H9 (cell line): ENCODE data around the gene NECTIN4. TPM values are rescaled to one million over a fixed set of nuclear protein-coding genes. Genes with fewer than 3 reads are reported as not detected.

Experiments
- DNase-seq: peaks from one replicate; pipeline ENCODE4 v3.0.0-alpha.2; 2017
- H2AFZ ChIP-seq: one replicate; pipeline ENCODE4 v1.6.1; 2013; ENCODE audit warnings: mild to moderate bottlenecking, low read length, control low read depth, moderate library complexity
- H2AK5ac ChIP-seq: 2 replicates; pipeline ENCODE4 v1.6.1; 2013; ENCODE audit warnings: low read length, control low read depth, mixed read lengths; ENCODE audit not compliant: insufficient read length
- H2BK120ac ChIP-seq: one replicate; pipeline ENCODE4 v1.6.1; 2013; ENCODE audit warnings: low read depth, mild to moderate bottlenecking, low read length, control low read depth, inconsistent platforms; ENCODE audit not compliant: poor library complexity, severe bottlenecking
- H2BK12ac ChIP-seq: 2 replicates; pipeline ENCODE4 v1.6.1; 2013; ENCODE audit warnings: low read length, control low read depth, mixed read lengths, low read depth; ENCODE audit not compliant: insufficient read length
- H2BK15ac ChIP-seq: 2 replicates; pipeline ENCODE4 v1.6.1; 2013; ENCODE audit warnings: low read depth, low read length, control low read depth
- H2BK20ac ChIP-seq: one replicate; pipeline ENCODE4 v1.6.1; 2013; ENCODE audit warnings: low read depth, mild to moderate bottlenecking, low read length, control low read depth, inconsistent platforms; ENCODE audit not compliant: poor library complexity, severe bottlenecking
- H2BK5ac ChIP-seq: 2 replicates; pipeline ENCODE4 v1.6.1; 2013; ENCODE audit warnings: low read length, control low read depth, mixed read lengths; ENCODE audit not compliant: insufficient read length
- H3K14ac ChIP-seq: 2 replicates; pipeline ENCODE4 v1.6.1; 2013; ENCODE audit warnings: low read length, control low read depth; ENCODE audit not compliant: insufficient read depth
- H3K18ac ChIP-seq: 2 replicates; pipeline ENCODE4 v1.6.1; 2013; ENCODE audit warnings: low read depth, mild to moderate bottlenecking, mixed read lengths, low read length, control low read depth; ENCODE audit not compliant: insufficient read length
- H3K23ac ChIP-seq: 2 replicates; pipeline ENCODE4 v1.6.1; 2013; ENCODE audit warnings: low read length, control low read depth, mixed read lengths, low read depth; ENCODE audit not compliant: insufficient read length
- H3K23me2 ChIP-seq: 2 replicates; pipeline ENCODE4 v1.6.1; 2013; ENCODE audit warnings: low read depth, mild to moderate bottlenecking, mixed read lengths, low read length, control low read depth; ENCODE audit not compliant: insufficient read length, poor library complexity, severe bottlenecking
- H3K27ac ChIP-seq: 2 replicates; pipeline ENCODE4 v1.5.1; 2013; ENCODE audit warnings: low read length, control low read depth, mixed read lengths, low read depth; ENCODE audit not compliant: insufficient read length
- H3K27me3 ChIP-seq: 2 replicates; pipeline ENCODE4 v1.6.1; 2013; ENCODE audit warnings: low read length, control low read depth, inconsistent platforms; ENCODE audit not compliant: insufficient read depth
- H3K4ac ChIP-seq: 2 replicates; pipeline ENCODE4 v1.6.1; 2013; ENCODE audit warnings: low read depth, mild to moderate bottlenecking, control low read depth, inconsistent platforms, low read length, moderate library complexity
- H3K4me1 ChIP-seq: 2 replicates; pipeline ENCODE4 v1.6.1; 2013; ENCODE audit warnings: low read length, control low read depth, inconsistent platforms; ENCODE audit not compliant: insufficient read depth
- H3K4me2 ChIP-seq: 2 replicates; pipeline ENCODE4 v1.6.1; 2013; ENCODE audit warnings: low read length, control low read depth, mixed read lengths; ENCODE audit not compliant: insufficient read length, insufficient read depth
- H3K56ac ChIP-seq: 2 replicates; pipeline ENCODE4 v1.6.1; 2013; ENCODE audit warnings: low read depth, mild to moderate bottlenecking, mixed read lengths, low read length, control low read depth; ENCODE audit not compliant: insufficient read length
- H3K79me1 ChIP-seq: 2 replicates; pipeline ENCODE4 v1.6.1; 2013; ENCODE audit warnings: low read depth, mild to moderate bottlenecking, moderate library complexity, low read length, control low read depth, inconsistent platforms; ENCODE audit not compliant: insufficient read depth, poor library complexity, severe bottlenecking
- H3K79me2 ChIP-seq: 2 replicates; pipeline ENCODE4 v1.6.1; 2013; ENCODE audit warnings: low read length, control low read depth, inconsistent platforms; ENCODE audit not compliant: insufficient read depth
- H3K9ac ChIP-seq: 2 replicates; pipeline ENCODE4 v1.6.1; 2013; ENCODE audit warnings: low read length, control low read depth, mixed read lengths; ENCODE audit not compliant: insufficient read length; ENCODE audit errors: extremely low read depth
- H3K9me3 ChIP-seq: one replicate; pipeline ENCODE4 v1.6.1; 2013; ENCODE audit warnings: low read depth, low read length, inconsistent platforms; ENCODE audit not compliant: control insufficient read depth
- H3T11ph ChIP-seq: one replicate; pipeline ENCODE4 v1.6.1; 2013; ENCODE audit warnings: mild to moderate bottlenecking, low read length, control low read depth, inconsistent platforms
- H4K20me1 ChIP-seq: one replicate; pipeline ENCODE4 v1.6.1; 2013; ENCODE audit not compliant: control insufficient read depth, insufficient read length, insufficient read depth
- H4K5ac ChIP-seq: 2 replicates; pipeline ENCODE4 v1.6.1; 2013; ENCODE audit warnings: low read depth, mild to moderate bottlenecking, mixed read lengths, low read length, control low read depth; ENCODE audit not compliant: insufficient read length
- H4K8ac ChIP-seq: replicated peaks from 2 replicates; pipeline ENCODE4 v1.6.1; 2013; ENCODE audit warnings: low read length, control low read depth, mixed read lengths, low read depth; ENCODE audit not compliant: insufficient read length
- H4K91ac ChIP-seq: 2 replicates; pipeline ENCODE4 v1.6.1; 2013; ENCODE audit warnings: low read depth, mild to moderate bottlenecking, moderate library complexity, mixed read lengths, low read length, control low read depth; ENCODE audit not compliant: insufficient read length
- H3K27ac Mint-ChIP-seq, 3 experiments: 2 replicates in 2 of 3; 3 replicates in 1 of 3; pipeline ENCODE4 v1.8.0; 2020 to 2021; ENCODE audit warnings: mixed read lengths in 3 of 3, mild to moderate bottlenecking in 1 of 3, moderate library complexity in 1 of 3
- H3K27me3 Mint-ChIP-seq: 2 replicates; pipeline ENCODE4 v1.8.0; 2021; ENCODE audit warnings: low read depth, mild to moderate bottlenecking, moderate library complexity, mixed read lengths
- H3K36me3 Mint-ChIP-seq, 3 experiments: 2 replicates in 2 of 3; 3 replicates in 1 of 3; pipeline ENCODE4 v1.8.0; 2020 to 2021; ENCODE audit warnings: low read depth in 3 of 3, mixed read lengths in 3 of 3; ENCODE audit not compliant: insufficient read depth in 1 of 3
- H3K4me1 Mint-ChIP-seq, 2 experiments: 2 replicates each; pipeline ENCODE4 v1.8.0; 2020; ENCODE audit warnings: mixed read lengths in 2 of 2
- H3K4me3 Mint-ChIP-seq, 2 experiments: 2 replicates in 1 of 2; 3 replicates in 1 of 2; pipeline ENCODE4 v1.8.0; 2020 to 2021; ENCODE audit warnings: mild to moderate bottlenecking in 2 of 2, mixed read lengths in 2 of 2, moderate library complexity in 1 of 2
- H3K9me3 Mint-ChIP-seq, 2 experiments: 2 replicates in 1 of 2; 3 replicates in 1 of 2; pipeline ENCODE4 v1.8.0; 2020; ENCODE audit warnings: mild to moderate bottlenecking in 2 of 2, mixed read lengths in 2 of 2, moderate library complexity in 1 of 2
- WGBS: extraction: QIAGEN DNeasy Blood & Tissue Kit; methylation state at CpG from one replicate; pipeline ENCODE4 v1.1.7; 2013; ENCODE audit warnings: missing lambda C conversion rate, low lambda C conversion rate, mixed read lengths; ENCODE audit not compliant: insufficient read length; ENCODE audit errors: extremely low coverage; 5-methylcytosine and 5-hydroxymethylcytosine counted together
- total RNA-seq: library from RNA; stranded (reverse); gene quantifications from 2 replicates; pipeline ENCODE4 v1.2.1, GENCODE V29; 2021
- TF ChIP-seq, protein P1 (sequence below): fragments of 200-600 bp; sonication (generic); conservative IDR thresholded peaks from 3 replicates; pipeline ENCODE4 v1.8.0; 2021; ENCODE audit warnings: antibody characterized with exemption, mild to moderate bottlenecking

The NECTIN4 gene
- total RNA-seq, 1 experiment from 2014 or later: 0.33 TPM

DNA sequence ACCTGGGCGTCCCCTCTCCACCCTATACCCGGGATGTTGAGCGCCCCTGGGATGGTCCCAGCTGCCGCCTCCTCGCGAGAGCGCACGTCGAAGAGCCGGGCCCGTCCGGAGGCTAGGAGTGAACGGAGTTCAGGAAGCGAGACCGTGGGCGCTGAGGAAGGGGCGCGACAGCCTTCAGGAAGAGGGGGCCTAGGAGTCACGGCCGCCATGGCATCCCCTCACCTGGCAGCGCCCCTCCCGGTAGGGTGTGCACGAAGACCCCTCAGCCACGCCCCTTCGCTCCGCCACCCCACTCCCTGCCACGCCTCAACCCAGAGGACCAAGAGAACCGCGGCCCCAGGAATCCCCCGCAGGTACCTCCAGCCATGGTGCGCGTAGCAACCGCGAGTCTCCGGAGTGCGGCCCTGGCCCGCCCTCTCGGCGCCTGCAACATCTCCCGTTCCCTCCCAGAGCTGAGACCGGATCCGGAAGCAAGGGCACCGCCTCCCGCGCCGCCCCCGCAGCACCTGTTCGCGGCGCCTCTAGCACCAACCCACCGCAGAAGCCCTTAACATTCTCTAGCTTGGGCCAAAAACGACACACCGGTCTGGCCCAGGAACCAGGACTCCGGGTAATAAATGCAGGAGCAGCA is 50.7 kb downstream of the NECTIN4 start, which contains the start of gene TSTD1:
TSTD1 (minus strand) TSS at position 442 of the 631 bp plus-strand sequence; CDS start at position 367, 75 bp downstream.
- DNase-seq: peak; percentile 87
- H3K27ac ChIP-seq: no peak within 1 kb of the TSS
- no peaks in the 10 kb centered on the region for H3K79me1 ChIP-seq
- H3K4me1 Mint-ChIP-seq: peaks cover 19 to 36% of the 10 kb centered on the region in 2 experiments
- H2AFZ ChIP-seq: no peak within 1 kb of the TSS
- H2AK5ac ChIP-seq: no peak within 1 kb of the TSS
- no peak within 1 kb of the TSS for H2BK120ac ChIP-seq
- H4K20me1 ChIP-seq: no peaks in the 10 kb centered on the region
- peaks cover 32 to 49% (median 40%) of the 10 kb centered on the region in 3 experiments; a peak in 6 of 7 replicates for H3K36me3 Mint-ChIP-seq
- H4K91ac ChIP-seq: no peak within 1 kb of the TSS
- no peak within 1 kb of the TSS for H4K8ac ChIP-seq
- H3K79me2 ChIP-seq: no peaks in the 10 kb centered on the region; the same call in 1 of the 2 replicates
- no peak within 1 kb of the TSS for H2BK5ac ChIP-seq
- peak within 1 kb of the TSS; percentile 6; the same call in 1 of the 2 replicates for H3K14ac ChIP-seq
- no peaks in the 10 kb centered on the region for H3K27me3 ChIP-seq
- H4K5ac ChIP-seq: no peak within 1 kb of the TSS
- H3K4ac ChIP-seq: no peak within 1 kb of the TSS
- peak within 1 kb of the TSS; percentile 94 to 97 (median 94); a peak in 6 of 7 replicates for H3K27ac Mint-ChIP-seq
- H3K18ac ChIP-seq: no peak within 1 kb of the TSS
- no peak within 1 kb of the TSS for H2BK15ac ChIP-seq
- WGBS: no CpG with 5 or more reads among the region's 54 CpGs
- H3K56ac ChIP-seq: no peak within 1 kb of the TSS
- H3T11ph ChIP-seq: no peak within 1 kb of the TSS
- no peaks in the 10 kb centered on the region for H3K9me3 ChIP-seq
- no peak within 1 kb of the TSS for H3K23ac ChIP-seq
- H3K4me1 ChIP-seq: peaks cover 2% of the 10 kb centered on the region
- peak within 1 kb of the TSS; percentile 16 for H3K9ac ChIP-seq
- H3K4me3 Mint-ChIP-seq: peak within 1 kb of the TSS; percentile 88 to 91
- H2BK20ac ChIP-seq: no peak within 1 kb of the TSS
- H3K9me3 Mint-ChIP-seq: no peaks in the 10 kb centered on the region; a peak in 1 of 5 replicates
- peak within 1 kb of the TSS; percentile 54 for H3K4me2 ChIP-seq
- H2BK12ac ChIP-seq: no peak within 1 kb of the TSS
- peaks cover 7% of the 10 kb centered on the region for H3K23me2 ChIP-seq
- no peaks in the 10 kb centered on the region; the same call in 1 of the 2 replicates for H3K27me3 Mint-ChIP-seq
- TF ChIP-seq, protein P1, sequence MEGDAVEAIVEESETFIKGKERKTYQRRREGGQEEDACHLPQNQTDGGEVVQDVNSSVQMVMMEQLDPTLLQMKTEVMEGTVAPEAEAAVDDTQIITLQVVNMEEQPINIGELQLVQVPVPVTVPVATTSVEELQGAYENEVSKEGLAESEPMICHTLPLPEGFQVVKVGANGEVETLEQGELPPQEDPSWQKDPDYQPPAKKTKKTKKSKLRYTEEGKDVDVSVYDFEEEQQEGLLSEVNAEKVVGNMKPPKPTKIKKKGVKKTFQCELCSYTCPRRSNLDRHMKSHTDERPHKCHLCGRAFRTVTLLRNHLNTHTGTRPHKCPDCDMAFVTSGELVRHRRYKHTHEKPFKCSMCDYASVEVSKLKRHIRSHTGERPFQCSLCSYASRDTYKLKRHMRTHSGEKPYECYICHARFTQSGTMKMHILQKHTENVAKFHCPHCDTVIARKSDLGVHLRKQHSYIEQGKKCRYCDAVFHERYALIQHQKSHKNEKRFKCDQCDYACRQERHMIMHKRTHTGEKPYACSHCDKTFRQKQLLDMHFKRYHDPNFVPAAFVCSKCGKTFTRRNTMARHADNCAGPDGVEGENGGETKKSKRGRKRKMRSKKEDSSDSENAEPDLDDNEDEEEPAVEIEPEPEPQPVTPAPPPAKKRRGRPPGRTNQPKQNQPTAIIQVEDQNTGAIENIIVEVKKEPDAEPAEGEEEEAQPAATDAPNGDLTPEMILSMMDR: no peak; the same call in 2 of the 3 replicates
